HCEC 1CT (cell line): ENCODE measurements around the gene FHAD1.
A peak's percentile ranks its signal among the peaks of the same experiment; 100 is the strongest.

Experiments used
- DNase-seq: peaks from one replicate; pipeline ENCODE4 v3.0.0-alpha.2; 2017

Gene FHAD1

GRCh38 chr1:15309687-15310086, 62.7 kb downstream of the FHAD1 start:
- DNase-seq = no peak

DNA sequence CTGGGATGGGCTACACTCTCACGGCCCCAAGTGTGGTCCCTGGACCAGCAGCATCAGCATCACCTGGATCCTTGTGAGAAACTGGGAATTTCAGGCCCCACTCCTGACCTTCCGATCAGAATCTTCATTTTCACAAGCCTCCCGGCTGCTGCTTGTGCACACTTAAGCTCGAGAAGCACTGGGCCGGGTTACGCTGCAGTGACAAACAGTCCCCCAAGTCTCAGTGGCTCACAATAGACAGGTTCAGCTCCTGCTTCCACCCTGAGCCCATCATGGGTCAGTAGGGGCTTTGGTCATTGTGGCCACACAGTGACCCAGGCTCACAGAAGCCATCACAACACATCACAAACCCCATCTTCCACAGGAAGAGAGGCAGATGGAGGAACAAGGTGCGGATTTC, 63.5 kb downstream of the FHAD1 start:
- no peak for DNase-seq

DNA sequence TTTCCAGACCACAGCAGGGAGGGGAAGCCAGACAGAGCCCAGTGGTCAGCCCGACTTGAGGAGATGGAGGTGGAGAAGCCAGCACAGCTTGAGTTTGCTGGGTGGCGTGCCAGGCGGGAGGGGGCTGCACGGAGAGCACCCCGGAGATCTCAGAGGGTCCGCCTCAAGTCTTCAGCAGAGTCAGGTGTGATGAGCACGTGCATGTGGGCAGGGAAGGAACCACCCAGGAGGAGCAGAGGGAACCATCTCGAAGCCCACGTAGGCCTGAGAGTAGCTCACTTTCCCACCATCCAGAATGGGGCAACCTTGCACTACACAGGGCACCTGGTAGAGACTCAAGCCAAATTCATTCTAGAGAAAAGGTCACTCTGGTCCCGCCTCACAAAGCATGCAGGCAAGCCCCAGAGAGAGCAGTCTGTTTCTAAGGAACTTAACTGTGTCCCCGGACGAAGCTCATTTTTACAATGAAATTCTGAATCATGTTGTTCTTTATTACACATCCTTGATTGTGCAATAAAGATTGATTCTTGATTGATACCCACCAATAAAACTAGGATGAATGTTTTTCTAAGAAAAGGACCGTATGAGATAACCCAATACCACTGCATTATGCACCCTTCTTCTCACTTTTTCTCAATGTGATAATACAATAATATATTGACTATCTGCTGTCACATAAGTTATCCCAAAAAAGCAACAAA, 64.2 kb downstream of the FHAD1 start:
- no peak for DNase-seq

GRCh38 chr1:15311880-15312279, 64.9 kb downstream of the FHAD1 start:
- no peak for DNase-seq

DNA sequence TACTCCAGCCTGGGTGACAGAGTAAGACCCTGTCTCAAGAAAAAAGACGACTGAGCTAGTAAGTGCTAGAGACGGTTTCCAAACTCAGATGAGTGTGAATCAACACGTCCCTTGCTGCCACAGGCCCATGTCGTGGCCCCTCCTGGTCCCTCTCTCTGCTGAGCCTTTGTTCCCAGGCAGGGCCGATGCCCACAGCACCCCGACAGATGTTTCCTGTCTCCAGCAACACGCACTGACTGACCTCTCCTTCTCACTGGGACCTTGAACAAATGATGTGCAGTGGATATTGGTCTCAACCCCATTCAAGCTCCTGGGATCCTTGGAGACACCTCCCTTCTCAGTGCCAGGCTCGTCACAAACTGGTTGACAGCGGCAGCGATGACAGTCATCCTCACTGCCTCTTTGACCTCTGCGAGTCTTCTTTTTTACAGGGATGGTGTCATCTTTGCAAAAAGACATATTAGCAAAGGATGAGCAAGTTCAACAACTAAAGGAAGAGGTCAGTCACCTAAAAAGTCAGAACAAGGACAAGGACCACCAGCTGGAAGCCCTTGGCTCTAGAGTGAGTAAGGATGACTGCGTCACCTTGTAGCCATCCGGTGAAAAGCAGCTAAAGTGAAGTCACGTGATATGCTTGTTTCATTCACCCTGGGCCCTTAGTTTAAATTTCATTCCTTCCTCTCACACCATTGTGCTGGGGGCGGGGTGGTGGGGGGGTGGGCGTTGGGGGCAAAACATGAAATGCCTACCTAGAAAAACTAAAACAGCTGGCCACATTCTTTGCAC, 65.8 kb downstream of the FHAD1 start:
- DNase-seq = no peak

- no peak for DNase-seq
Measured at GRCh38 chr1:15314328-15315281, 67.6 kb downstream of the FHAD1 start.

GRCh38 chr1:15315815-15316214, 68.8 kb downstream of the FHAD1 start:
- DNase-seq = no peak

DNA sequence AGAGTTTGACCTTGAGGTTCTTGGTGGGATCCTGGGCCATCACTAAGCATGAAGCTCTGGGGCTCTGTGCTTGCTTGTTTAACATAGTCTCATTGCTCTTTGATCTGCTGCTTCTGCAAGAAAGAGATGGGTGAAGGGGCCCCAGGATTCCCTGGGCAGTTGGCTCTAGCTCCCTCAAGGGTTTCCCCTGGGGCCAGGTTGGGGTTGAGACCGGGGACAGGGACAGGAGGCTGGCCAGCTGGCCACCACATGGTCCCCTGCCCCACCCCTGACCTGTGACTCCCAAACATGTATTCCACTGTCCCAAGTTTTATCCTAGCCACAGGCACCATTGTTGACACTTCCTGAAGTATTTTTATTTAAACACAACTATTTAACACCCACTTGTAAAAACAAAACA, 69.5 kb downstream of the FHAD1 start:
- DNase-seq = no peak

DNA sequence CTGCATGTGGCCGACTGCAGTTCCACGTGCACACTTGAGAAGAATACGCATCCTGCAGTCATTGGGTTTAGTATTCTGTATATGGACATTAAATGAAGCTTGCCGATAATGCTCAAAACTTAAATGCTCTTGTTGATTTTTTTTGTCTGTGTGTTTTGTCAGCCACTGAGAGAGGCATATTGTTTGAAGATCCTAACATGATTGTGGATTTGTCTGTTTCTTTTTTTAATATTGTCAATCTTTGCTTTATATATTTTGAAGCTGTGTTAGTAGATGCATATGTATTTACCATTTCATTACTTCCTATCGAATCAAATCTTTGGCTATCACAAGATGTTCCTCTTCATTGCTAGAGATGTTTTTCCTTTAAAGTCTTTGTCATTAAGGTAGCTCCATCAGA, 73.2 kb downstream of the FHAD1 start:
- DNase-seq = no peak

DNA sequence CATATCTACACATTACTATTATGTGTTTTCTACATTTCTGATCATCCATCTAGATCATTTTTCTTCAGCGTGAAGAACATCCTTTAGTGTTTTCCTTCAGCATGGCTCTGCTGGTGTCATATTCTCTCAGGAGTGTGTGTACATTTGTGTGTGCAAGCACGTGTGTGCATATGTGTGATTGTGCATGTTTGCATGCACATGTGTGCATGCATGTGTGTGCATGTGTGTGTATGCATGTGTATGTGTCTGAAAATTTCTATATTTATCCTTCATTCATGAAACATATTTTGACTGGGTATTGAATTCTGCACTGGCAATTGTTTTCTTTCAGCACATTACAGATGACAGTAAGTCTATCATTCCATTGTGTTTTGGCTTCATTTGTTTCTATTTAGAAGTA, 74.6 kb downstream of the FHAD1 start:
- DNase-seq = no peak

- no peak for DNase-seq
Measured at GRCh38 chr1:15322648-15323350, 75.8 kb downstream of the FHAD1 start.

GRCh38 chr1:15323351-15323988, 76.4 kb downstream of the FHAD1 start:
- DNase-seq = peak; percentile 62

DNA sequence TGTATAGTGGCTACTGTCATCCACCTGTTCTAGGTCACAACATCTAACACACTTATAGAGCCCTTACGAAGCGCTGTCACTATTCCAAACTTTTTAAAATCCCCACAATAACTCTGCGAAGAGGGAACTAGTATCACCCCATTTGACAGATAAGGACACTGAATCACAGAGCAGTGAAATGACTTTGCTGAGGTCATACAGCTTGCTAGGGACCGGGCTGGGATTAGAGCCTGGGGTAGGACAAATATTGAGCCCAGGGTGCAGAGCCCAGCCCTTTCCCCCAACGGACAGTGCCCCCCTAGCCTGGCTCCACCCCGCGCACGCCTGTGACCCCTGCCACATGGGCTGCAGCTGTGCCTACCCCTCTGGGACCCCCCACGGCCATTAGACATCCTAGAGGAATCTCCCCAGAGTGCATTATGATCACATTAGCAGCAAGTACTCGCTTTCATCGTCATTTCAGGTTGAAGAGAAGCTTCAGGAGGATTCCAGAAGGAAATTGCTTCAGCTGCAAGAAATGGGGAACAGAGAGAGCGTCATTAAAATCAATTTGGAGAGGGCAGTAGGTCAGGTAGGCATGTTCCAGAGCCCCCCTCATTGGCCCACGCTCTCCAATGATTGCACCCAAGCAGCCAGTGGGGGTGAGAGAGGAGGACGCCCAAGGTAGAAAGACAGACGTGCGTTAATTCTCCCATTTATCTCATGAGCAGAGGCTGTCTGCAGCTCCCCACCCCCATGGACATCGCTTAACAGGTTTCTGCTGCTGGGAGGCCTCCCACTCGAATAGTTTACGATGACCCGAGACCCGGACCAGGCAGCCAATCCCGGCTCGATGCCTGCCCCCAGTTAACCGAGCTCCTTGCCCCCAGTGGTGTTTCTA, 77.2 kb downstream of the FHAD1 start:
- DNase-seq = no peak

GRCh38 chr1:15324869-15325335, 77.9 kb downstream of the FHAD1 start:
- no peak for DNase-seq

DNA sequence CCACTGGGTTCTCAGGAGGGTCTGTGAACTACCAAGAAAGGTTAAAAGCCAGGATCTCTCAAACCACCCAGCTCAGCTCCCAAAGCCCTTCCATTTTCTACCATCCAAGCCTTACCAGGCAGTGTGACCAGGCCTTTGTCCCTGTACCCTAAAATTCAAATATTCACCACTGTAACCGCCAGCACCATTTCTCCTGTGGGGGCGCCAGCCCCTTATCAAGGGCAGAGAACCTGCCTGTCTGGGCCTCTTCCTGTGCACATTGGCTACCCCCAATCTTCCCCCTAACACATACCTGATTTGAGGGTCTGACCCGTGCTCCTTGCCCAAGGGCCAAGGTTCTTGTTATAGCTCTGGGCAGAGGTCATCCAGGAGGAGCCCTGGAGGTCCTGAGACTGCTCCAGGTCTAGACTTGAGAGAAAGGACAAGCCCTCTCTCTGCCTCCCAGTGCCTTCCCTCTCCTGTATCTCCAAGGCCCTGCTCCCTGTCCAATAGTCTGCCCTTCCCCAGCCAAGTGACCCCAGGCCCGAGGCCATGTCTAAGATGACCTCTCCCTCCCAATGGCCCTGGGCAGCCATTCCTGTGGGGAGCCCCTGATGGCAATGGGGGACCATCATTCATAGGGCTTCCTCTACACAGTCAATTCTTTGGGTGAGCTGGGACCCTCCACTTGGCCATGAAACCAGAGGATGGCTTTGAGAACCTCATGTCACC, 78.5 kb downstream of the FHAD1 start:
- no peak for DNase-seq

DNA sequence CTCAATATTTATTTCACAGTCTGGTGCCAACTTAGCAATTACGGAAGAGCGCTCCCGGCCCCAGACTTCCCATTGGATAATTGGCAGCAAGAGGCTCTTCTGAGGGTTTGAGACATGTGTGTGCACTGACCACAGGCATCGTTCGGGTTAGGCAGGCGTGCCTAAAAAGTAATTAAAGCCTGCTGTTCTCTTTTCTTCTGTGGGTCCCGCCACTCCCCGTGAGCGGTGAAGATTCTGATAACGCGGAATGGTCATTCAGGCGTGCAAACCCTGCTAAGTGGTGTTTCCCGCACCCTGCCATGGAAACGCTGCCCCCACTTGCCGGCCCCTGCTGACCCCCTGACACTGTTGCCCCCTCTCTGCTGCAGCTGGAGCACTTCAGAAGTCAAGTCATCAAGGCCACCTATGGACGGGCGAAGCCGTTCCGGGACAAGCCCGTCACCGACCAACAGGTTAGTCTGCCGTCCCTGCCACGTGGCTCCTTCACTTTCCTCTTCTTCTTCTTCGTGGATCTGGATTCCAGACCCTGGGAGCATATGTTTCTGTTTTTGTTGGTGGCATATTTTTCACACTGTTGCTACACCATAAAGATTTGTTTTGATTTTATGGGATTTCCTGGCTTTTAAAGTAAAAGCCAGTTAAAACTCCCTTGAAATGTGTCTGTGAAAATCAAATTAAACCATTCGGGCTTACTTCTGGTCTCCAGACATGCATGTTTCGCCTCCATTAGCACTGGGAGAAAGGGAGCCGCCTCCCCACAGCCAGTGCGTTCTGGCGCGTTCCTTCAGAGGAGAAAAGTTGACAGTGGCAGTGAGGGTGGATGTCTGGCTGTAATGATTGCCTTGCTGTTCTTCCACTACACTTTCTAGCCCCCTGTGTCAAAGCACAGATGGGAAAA, 79.9 kb downstream of the FHAD1 start:
- no peak for DNase-seq

DNA sequence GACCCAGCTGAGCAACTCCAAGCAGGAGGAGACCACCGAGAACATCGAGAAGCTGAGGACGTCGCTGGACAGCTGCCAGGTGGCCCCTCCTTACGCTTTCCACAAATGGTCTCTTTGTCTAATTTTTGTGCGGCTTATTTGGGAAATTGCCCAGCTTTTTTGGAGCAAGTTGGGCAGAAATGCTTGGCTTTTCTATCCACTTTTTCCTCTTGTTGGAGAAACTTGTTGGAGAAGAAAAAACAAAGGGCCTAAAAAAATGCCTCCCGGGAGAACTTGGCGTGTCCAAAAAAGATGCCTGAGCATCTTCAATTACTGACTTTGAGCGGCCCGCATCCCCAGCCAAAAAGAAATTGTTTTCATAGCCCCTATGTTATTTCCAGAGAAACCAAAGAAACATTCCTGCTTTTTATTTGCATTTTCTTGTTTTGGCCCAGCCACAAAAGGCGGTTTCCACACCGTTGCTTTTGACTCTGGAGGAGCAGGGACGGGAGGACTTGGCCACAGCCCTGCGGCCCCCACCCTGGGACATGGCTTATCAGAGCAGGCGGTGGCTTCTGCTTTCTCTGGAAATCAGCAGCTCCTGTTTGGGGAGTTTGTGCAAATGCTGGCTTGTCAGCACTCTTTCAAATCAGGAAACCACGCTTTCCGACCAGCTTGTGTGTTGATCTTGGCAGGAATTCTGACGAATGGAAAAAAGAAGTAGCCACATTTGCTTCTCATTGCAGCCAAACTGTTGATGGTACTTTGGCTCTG, 81.5 kb downstream of the FHAD1 start:
- DNase-seq = peak; percentile 11

DNA sequence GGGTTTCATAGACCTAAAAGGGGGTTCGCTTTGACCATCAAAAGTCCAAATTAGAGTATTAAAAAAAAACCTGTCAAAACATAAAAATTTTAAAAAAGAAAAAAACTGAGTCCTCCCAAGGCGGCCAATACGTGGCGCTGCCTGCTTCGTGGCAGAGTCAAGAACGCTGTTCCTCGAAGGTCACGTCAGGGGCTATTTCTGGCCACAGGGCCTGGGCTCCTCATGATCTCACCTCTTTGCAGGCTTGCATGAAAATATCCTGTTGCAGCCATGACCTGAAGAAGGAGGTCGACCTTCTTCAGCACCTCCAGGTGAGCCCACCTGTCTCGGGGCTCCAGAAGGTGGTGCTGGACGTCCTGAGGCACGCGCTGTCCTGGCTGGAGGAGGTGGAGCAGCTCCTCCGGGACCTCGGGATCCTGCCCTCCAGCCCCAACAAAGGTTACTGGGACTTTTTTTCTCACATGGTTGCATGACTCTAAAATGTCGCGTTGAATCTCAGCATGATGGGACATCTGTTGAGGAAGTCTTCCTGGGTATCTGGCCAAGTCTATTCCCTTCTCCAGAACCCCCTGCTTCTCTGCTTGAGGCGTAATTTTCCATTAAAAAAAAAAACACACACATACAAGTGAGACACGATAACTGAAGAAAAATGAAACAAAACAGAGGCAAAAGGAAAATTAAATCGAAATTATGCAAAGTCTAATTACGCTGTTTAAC, 82.2 kb downstream of the FHAD1 start:
- DNase-seq = peak; percentile 54
